CD4-positive, alpha-beta T cell treated with Interleukin-12 subunit alpha and Interleukin-12 subunit beta, for 1 hour (primary cell): ENCODE measurements around the gene FGF22.

ENCODE experiments used
- DNase-seq: peaks from one replicate; pipeline ENCODE4 v3.0.0-alpha.2; 2020

Gene FGF22

GRCh38 chr19:644789-645188 is 5.1 kb downstream of the FGF22 start:
- DNase-seq, result no peak

GRCh38 chr19:645912-646778 is 6.5 kb downstream of the FGF22 start:
- no peak for DNase-seq

- no peak for DNase-seq
Observed at GRCh38 chr19:646779-647565, 7.3 kb downstream of the FGF22 start.

GRCh38 chr19:647566-648284 is 8.0 kb downstream of the FGF22 start:
- DNase-seq, result no peak

GRCh38 chr19:648305-648704 is 8.6 kb downstream of the FGF22 start:
- DNase-seq, result no peak

- no peak for DNase-seq
Observed at GRCh38 chr19:648904-649801, 9.5 kb downstream of the FGF22 start.

GRCh38 chr19:650121-650520 is 10.4 kb downstream of the FGF22 start:
- DNase-seq, result no peak

GRCh38 chr19:651114-651818 is 11.6 kb downstream of the FGF22 start:
- no peak for DNase-seq

- no peak for DNase-seq
Observed at GRCh38 chr19:651991-652390, 12.3 kb downstream of the FGF22 start.

- DNase-seq, result no peak
Observed at GRCh38 chr19:652467-653389, 13.0 kb downstream of the FGF22 start.

- no peak for DNase-seq
Observed at GRCh38 chr19:653425-653824, 13.7 kb downstream of the FGF22 start.

- DNase-seq, result no peak
Observed at GRCh38 chr19:655691-656090, 16.0 kb downstream of the FGF22 start.

- no peak for DNase-seq
Observed at GRCh38 chr19:656751-657559, 17.3 kb downstream of the FGF22 start.

GRCh38 chr19:657611-658010 is 17.9 kb downstream of the FGF22 start:
- DNase-seq, result no peak

- no peak for DNase-seq
Observed at GRCh38 chr19:658059-658839, 18.6 kb downstream of the FGF22 start.

- DNase-seq, result peak; percentile 73
Observed at GRCh38 chr19:658916-659839, 19.5 kb downstream of the FGF22 start.

- no peak for DNase-seq
Observed at GRCh38 chr19:660793-661426, 21.2 kb downstream of the FGF22 start.
